HG02885 (cell line): ENCODE results near the gene STEAP1.

ENCODE experiments used
- ATAC-seq: cut with Tn5 transposase; IDR thresholded peaks from one replicate; pipeline ENCODE4 v1.9.1; 2021; ENCODE audit warnings: mild to moderate bottlenecking; ENCODE audit not compliant: unreplicated experiment, poor library complexity

The STEAP1 gene

GRCh38 chr7:90210475-90210874 lies 56.2 kb downstream of the STEAP1 start:
- ATAC-seq: no peak

DNA sequence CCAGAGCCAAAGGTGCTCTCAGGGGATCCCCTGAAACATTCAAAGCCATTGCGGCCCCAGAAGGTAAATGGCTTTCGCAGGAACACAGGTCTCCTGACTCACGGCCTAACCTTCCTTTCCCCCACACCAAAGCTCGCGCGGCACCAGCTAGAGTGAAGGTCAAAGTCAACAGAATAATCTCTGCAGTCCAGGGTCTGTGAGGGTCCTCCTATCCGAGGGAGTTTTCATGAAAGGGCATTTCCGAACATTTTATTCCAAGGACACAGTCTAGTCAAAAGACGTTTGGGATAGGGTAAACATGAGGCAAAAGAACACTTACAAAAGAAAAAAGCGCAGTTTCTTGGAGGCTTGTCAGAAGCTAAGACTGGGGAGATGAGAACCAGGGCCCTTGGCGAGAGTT lies 56.7 kb downstream of the STEAP1 start:
- ATAC-seq: peak; percentile 11

DNA sequence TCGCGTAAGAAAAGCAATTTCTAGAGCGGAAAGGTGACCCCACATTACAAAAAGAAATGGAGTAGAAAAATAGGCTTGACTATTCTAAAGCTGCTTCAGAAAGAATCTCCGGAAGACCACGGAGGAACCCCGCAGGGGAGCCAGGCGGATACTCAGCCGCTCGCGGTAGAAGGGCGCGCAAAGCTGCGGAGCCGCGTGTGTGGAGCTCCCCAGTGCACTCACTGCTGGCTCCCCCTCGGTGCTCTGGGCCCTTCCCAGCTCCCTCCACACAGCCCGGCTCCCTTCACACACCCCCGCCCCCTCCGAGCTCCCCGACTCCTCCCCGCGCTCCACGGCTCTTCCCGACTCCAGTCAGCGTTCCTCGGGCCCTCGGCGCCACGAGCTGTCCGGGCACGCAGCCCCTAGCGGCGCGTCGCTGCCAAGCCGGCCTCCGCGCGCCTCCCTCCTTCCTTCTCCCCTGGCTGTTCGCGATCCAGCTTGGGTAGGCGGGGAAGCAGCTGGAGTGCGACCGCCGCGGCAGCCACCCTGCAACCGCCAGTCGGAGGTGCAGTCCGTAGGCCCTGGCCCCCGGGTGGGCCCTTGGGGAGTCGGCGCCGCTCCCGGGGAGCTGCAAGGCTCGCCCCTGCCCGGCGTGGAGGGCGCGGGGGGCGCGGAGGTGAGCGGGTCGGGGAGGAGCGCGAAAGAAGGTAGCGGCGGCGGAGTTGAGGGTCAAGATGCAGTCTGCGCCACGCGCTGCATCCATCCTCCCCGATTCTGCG lies 57.3 kb downstream of the STEAP1 start, which contains the start of gene STEAP2:
STEAP2 (plus strand) TSS at position 350 of the 758 bp plus-strand sequence. CDS start 13,343 bp downstream, outside the sequence.
- peak; percentile 94 for ATAC-seq

DNA sequence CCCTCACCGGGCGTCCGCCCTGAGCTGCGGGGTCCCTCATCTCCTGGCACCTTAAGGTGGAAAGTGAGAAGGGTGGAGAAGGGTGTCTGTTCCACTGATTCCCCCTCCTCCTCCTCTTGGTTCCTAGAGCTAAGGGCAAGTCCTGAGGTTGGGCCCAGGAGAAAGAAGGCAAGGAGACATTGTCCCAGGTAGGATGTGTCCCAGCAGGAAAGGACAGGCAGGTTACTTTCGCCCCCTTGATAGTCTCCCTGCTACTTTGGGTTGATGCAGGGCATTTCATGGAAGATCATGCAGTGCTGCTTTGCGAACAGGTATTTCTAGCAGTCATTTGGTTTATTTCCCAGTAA lies 57.9 kb downstream of the STEAP1 start:
- ATAC-seq: no peak

DNA sequence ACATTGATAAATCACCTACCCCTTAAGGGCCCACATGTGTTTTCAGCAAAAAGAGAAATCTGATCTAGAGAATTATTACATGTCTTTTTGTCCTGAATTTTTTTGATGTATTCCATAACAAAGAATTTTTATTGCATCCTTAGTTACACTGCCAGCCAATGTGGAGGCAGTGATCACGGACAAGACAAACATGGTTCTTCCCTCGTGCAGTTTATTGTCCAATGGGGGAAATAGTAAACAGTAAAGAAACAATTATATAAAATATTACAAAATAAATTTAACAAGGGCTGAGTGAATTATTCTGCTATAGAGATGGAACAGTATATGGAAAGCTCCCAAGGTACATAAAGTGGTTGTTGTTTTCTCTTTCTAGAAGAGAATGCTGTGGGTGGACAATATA lies 59.3 kb downstream of the STEAP1 start:
- ATAC-seq: no peak
